Measurements from ENCODE around the gene SSTR3. TPM values are rescaled to one million over a fixed set of nuclear protein-coding genes. Genes with fewer than 3 reads are reported as not detected.
"Not testable (repeated sequence)": the region's sequence is repeated elsewhere in the genome, so short reads cannot be mapped to it uniquely, and the experiment has no call there.

Gene SSTR3
- total RNA-seq, 1 donor from 2014 or later = not detected

DNA sequence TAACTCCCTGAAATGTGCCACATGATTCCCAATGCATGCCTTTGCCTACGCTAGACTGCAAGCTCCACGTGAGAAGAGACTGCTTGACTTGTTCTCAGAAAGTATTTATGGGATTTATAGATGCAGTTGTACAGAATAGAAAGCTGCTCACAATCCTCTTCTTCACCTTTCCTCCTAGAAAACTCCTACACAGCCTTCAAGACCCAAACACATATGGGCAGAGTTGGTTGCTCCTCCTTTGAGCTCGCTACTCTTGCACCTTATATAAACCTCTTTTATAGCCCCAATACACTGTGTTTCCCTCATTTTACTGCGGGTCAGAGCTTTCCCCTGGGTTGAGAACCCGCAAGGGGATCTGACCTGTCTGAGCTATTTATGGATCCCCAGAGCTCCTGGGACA, 40.6 kb downstream of the SSTR3 start:
- no peak for DNase-seq (ENCODE audit: low read depth)
- TF ChIP-seq, protein P1, sequence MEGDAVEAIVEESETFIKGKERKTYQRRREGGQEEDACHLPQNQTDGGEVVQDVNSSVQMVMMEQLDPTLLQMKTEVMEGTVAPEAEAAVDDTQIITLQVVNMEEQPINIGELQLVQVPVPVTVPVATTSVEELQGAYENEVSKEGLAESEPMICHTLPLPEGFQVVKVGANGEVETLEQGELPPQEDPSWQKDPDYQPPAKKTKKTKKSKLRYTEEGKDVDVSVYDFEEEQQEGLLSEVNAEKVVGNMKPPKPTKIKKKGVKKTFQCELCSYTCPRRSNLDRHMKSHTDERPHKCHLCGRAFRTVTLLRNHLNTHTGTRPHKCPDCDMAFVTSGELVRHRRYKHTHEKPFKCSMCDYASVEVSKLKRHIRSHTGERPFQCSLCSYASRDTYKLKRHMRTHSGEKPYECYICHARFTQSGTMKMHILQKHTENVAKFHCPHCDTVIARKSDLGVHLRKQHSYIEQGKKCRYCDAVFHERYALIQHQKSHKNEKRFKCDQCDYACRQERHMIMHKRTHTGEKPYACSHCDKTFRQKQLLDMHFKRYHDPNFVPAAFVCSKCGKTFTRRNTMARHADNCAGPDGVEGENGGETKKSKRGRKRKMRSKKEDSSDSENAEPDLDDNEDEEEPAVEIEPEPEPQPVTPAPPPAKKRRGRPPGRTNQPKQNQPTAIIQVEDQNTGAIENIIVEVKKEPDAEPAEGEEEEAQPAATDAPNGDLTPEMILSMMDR (conservative IDR thresholded peaks at IDR 0.05; ENCODE audit: low read depth, low read length) = no peak
- H3K4me3 ChIP-seq (ENCODE audit: low read depth, low read length) = no peak overlapping the region

DNA sequence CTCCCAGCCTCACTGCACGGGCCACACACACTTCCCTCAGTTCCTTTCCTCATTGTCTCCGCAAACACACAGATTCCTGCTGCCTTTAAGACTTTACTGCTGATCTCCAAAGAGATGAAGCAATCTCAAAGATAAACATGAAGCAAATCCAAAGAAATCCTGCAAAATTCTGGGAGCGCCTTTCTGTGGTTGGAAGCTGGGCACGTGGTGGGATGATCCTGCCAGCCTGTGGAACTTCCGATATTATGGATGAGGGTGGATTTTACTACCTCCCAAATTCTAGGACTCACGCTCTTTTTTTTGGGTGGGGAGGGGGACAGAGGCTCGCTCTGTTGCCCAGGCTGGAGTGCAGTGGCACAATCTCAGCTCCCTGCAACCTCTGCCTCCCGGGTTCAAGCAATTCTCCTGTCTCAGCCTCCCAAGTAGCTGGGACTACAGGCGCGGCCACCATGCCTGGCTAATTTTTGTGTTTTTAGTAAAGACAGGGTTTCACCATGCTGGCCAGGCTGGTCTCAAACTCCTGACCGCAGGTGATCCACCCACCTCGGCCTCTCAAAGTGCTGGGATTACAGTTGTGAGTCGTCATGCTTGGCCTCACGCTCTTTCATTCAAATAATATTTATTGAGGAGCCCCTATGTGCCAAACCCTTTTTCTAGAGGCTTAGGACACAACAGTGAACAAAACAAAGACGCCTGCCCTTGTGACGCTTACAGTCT, 41.4 kb downstream of the SSTR3 start:
- H3K4me3 ChIP-seq (ENCODE audit: low read depth, low read length); DNase-seq (ENCODE audit: low read depth): not testable (repeated sequence)

- no peak for DNase-seq (ENCODE audit: low read depth)
- TF ChIP-seq, protein P1 (conservative IDR thresholded peaks at IDR 0.05; ENCODE audit: low read depth, low read length) = no peak
These were observed 42.2 kb downstream of the SSTR3 start for GRCh38 chr22:37169947-37170688.

GRCh38 chr22:37169406-37169805, 42.9 kb downstream of the SSTR3 start:
- TF ChIP-seq, protein P1 (conservative IDR thresholded peaks at IDR 0.05; ENCODE audit: low read depth, low read length) = no peak
- DNase-seq (ENCODE audit: low read depth) = no peak
- no peak overlapping the region for H3K4me3 ChIP-seq (ENCODE audit: low read depth, low read length)

More at GRCh38 chr22:37169947-37170688, 42.2 kb downstream of the SSTR3 start:
- H3K4me3 ChIP-seq (ENCODE audit: low read depth, low read length) = no peak overlapping the region

DNA sequence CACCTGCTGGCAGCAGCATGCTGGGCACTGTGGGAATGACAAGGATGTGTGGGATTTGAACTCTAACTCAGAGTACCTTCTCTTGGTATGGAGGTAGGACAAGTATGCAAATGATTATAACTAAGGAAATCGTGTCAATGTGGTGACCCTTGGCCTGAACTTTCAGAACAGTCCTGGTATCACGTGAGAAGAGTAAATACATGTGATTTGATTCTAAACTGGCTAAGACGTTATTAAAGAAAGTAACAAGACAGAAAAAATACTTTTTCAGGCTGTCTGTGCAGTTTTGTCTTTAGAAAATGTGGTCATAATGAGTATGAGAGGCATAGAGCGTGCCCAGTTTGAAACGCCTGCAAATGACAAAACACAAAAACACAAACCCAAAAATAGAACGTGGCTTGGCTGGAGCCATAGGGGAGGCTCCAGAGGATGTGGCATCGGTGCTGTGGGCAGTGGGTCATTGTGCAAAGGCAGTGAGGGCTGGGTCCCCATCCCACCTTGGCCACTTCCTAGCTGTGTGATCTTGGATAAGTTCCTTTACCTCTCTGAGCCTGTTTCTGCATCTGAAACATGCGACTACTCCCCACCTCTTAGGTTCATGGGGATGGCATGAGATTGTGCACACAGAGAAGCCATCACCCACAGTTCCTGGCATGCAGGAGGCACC, 44.2 kb downstream of the SSTR3 start:
- TF ChIP-seq, protein P1 (conservative IDR thresholded peaks at IDR 0.05; ENCODE audit: low read depth, low read length) = no peak
- no peak overlapping the region for H3K4me3 ChIP-seq (ENCODE audit: low read depth, low read length)
- no peak for DNase-seq (ENCODE audit: low read depth)

DNA sequence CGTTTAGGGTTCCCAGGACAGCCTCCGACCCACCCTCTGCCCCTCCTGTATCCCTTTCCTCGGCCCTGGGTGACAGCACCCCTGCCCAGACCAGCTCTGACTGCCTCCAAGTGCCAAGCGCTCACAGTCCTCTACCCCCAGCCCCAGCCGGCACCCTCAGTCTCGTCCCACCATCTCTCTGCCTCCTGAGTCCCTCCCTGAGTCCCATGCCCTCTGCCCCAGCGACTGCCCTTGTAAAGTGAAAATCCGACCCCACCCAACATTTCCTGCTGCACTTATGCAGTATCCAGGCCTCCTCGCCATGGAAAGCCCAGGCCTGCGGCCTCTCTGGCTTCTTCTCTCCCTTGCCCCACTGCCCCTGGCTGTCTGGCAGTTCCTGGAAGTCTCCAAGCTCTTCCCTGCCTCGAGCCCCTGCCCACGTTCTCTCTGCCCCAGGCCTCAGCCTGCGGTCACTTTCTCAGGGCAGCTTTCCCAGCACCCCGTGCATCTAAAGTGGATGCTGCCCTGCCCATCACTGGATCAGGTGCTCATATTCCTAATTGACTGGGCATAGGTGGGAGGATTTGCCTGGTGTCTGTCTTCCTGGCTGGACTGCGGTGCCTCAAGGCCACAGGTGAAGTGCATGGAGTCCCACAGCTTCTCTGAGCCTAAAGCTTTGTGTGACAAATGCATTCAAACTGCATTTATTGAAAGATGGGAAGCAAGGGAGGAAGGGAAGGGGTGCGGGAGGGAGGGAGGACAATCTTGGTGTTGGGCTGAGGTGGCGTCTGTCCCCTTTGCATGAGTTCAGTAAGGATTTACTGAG, 44.9 kb downstream of the SSTR3 start:
- DNase-seq (ENCODE audit: low read depth) = no peak
- H3K4me3 ChIP-seq (ENCODE audit: low read depth, low read length) = no peak overlapping the region
- TF ChIP-seq, protein P1 (conservative IDR thresholded peaks at IDR 0.05; ENCODE audit: low read depth, low read length) = no peak

GRCh38 chr22:37166675-37167066, 45.6 kb downstream of the SSTR3 start:
- no peak overlapping the region for H3K4me3 ChIP-seq (ENCODE audit: low read depth, low read length)
- TF ChIP-seq, protein P1 (conservative IDR thresholded peaks at IDR 0.05; ENCODE audit: low read depth, low read length) = peak; percentile 92
- no peak for DNase-seq (ENCODE audit: low read depth)
